AG04449 (cell line): Measurements from ENCODE around the gene USE1.
A peak's percentile ranks its signal among the peaks of the same experiment; 100 is the strongest.

Experiments
- CTCF ChIA-PET: fragments of 350-600 bp; formaldehyde crosslinking; extraction: SDS; loops from one replicate; lab custom pipeline; 2021; ENCODE audit warnings: antibody characterized with exemption; lab: Yijun Ruan, JAX
- POLR2A ChIA-PET: fragments of 400-600, 350-600 bp; formaldehyde crosslinking; extraction: SDS; loops from one replicate; lab custom pipeline; 2020; ENCODE audit warnings: antibody characterized with exemption, inconsistent platforms; lab: Yijun Ruan, JAX
- DNase-seq: peaks from one replicate; pipeline ENCODE4 v3.0.0-alpha.2; 2010; ENCODE audit warnings: low read depth, low spot score
- H3K4me3 ChIP-seq: 2 replicates; pipeline ENCODE4 v1.5.1; 2011; ENCODE audit warnings: low read depth, mild to moderate bottlenecking, control low read depth, low read length
- TF ChIP-seq, protein P1 (sequence below): IDR thresholded peaks from one replicate; pipeline ENCODE4 v1.5.1; 2011; ENCODE audit warnings: mild to moderate bottlenecking, moderate library complexity, low read length, control low read depth, inconsistent platforms; ENCODE audit not compliant: insufficient read depth; ENCODE audit errors: missing control alignments

USE1 gene

DNA sequence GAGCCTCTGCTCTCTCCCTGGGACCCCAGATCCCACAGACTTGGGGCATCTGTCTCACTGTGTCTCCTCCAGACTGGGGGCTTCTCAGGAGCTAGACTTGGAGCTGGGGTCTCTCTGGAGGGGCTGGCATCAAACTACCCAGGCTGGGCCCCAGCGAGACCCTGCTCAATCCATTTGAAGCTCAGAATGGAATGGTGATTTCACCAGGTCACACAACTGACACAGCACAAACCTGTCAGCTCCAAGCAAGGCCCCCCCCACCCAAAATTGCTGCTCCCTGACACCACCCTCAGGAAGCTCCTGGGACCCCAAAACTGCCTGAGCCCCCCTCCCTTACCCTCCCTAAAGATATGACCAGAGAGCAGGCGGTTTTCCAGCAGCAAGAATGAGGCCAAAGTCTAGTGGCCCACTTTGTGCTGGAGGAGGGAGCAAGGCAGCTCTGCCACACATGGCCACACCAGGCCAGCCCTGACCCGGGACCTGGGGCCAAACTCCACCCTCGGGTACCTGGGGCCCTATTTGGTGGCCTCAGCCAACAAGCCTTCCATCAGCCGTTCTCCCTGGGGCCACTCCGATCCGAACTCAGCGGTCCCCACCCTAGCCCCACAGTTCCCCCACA is 28.2 kb downstream of the USE1 start:
- TF ChIP-seq, protein P1, sequence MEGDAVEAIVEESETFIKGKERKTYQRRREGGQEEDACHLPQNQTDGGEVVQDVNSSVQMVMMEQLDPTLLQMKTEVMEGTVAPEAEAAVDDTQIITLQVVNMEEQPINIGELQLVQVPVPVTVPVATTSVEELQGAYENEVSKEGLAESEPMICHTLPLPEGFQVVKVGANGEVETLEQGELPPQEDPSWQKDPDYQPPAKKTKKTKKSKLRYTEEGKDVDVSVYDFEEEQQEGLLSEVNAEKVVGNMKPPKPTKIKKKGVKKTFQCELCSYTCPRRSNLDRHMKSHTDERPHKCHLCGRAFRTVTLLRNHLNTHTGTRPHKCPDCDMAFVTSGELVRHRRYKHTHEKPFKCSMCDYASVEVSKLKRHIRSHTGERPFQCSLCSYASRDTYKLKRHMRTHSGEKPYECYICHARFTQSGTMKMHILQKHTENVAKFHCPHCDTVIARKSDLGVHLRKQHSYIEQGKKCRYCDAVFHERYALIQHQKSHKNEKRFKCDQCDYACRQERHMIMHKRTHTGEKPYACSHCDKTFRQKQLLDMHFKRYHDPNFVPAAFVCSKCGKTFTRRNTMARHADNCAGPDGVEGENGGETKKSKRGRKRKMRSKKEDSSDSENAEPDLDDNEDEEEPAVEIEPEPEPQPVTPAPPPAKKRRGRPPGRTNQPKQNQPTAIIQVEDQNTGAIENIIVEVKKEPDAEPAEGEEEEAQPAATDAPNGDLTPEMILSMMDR, result no peak
- no peak for DNase-seq
- CTCF ChIA-PET, result interaction anchor here (0.8 to 2.6 kb wide), 4 partner anchors 8 to 176 kb away, joined by 3 to 12 read pairs (median 6); no protein-coding TSS in a partner anchor
- POLR2A ChIA-PET, result interaction anchor here (2.7 kb wide), 1 partner anchor 17 kb away, joined by 11 read pairs; the partner anchor contains the start of gene OCEL1
- peak overlapping the region; percentile 82 for H3K4me3 ChIP-seq

DNA sequence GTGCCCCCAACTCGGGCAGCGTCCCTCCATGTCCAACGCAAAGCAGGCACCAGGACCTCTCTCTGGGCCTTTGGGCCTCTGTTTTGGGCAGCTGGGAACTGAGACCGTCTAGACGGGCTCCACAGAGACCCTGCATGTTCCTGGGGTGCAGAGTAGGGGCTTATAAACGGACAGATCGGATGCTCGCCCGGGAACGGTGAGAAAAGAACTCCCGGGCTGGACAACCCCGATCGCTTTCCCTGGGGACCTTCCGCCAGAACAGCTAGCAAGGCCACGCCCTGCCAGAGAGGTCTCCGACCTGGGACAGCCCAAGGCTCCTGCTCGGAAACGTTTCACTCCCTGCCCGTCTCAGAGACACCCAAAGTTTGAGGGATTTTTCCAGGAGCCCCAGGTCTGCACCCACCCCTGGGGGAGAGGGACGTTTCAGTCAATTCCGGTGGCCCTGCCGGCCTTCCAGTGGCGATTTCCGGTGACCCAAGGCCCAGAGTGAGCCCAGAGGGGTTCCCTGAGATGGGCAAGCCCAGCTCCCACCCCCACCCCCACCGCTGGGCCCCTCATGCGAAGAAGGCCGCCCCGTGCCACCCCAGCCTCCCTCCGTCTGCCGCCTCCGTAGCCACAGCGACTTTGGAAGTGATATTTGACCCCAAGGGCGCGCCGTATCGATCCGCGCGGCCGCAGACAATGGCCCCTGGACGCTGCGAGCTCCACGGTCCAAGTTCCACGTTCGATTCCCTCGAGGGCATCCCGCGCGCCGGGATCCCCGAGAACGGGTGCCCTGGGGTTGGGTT is 28.9 kb downstream of the USE1 start:
- H3K4me3 ChIP-seq, result peak overlapping the region; percentile 82
- TF ChIP-seq, protein P1, result no peak
- ChIA-PET CTCF (interaction anchor here (1.5 to 2.6 kb wide), 2 partner anchors 9 to 17 kb away, joined by 4 to 12 read pairs; no protein-coding TSS in a partner anchor), POLR2A (interaction anchor here (2.7 kb wide), 1 partner anchor 17 kb away, joined by 11 read pairs; the partner anchor contains the start of gene OCEL1)
- no peak for DNase-seq

DNA sequence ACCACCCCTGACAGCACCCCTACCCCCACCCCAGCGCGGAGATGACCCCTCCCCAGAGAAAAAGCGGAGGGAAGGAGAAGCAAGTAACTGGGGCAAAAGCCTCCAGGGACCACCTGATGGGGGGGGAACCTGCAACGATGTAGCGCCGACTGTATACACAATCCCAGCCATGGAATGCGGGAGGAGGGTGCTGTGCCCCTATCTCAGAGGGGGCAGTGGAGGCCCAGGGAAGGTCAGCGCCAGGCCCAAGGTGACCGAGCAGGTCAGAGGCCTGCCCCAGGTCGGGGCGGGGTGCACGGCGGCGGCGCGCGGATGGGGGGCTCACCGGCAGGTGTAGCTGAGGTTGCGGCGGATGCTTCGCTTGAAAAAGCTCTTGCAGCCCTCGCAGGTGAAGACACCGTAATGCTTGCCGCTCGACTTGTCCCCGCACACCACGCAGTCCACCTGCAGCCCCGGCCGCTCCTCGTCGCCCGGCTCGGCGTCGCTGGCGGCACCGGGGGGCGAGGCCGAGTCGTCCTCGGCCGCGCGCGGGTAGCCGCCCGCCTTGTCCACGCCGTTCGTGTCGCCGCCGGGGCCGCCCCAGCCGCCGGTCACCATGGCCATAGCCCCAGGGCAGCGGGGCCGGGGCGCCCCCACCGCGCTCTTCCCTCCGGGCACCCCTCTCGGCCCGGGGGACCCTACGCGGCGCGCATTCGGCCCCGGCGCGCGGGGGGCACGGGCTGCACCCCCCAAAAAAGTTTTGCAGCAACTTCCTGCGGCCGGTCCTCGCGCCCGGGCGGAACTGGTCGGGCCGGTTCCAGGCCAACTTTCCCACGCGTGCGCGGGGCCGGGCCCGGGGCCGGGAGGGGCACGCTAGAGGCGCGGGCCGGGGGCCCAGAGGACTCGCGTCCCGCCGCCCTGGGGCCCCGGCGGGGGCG is 29.7 kb downstream of the USE1 start:
- DNase-seq, result no peak
- H3K4me3 ChIP-seq, result peak overlapping the region; percentile 82
- CTCF ChIA-PET, result interaction anchor here (1.5 to 2.6 kb wide), 2 partner anchors 10 to 16 kb away, joined by 4 to 12 read pairs; no protein-coding TSS in a partner anchor
- POLR2A ChIA-PET, result interaction anchor here (2.7 kb wide), 1 partner anchor 18 kb away, joined by 11 read pairs; the partner anchor contains the start of gene OCEL1
- TF ChIP-seq, protein P1, result no peak

DNA sequence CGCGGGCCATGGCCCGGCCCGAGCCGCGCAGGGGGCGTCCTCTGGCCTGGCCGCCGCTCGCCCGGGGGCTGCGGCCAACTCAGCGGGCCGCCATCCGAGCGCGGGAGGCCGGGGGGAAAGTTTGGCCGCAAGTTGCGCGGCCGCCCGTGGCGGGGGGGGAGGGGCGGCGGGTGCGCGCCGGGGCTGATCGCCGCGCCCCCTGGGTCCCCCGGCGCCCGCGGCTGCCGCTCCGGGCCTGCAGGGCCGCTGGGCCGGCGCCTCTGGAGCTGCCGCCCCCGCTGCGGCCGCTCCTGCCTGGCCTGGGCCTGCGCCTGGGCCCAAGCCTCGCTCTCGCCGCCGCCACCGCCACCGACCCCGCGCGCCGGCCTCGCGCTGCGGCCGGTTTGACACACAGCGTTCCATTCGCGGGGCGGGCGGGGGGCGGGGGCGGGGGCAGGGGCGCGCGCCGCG is 30.4 kb downstream of the USE1 start, which contains the start of gene NR2F6:
Gene NR2F6, minus strand, starts transcription at position 385 of the 450 bp plus-strand sequence. CDS start 699 bp downstream, outside the sequence.
- peak within 1 kb of the TSS; percentile 82 for H3K4me3 ChIP-seq
- ChIA-PET CTCF (no interaction called here), POLR2A (no interaction called here)
- DNase-seq, result no peak
- TF ChIP-seq, protein P1, result no peak

DNA sequence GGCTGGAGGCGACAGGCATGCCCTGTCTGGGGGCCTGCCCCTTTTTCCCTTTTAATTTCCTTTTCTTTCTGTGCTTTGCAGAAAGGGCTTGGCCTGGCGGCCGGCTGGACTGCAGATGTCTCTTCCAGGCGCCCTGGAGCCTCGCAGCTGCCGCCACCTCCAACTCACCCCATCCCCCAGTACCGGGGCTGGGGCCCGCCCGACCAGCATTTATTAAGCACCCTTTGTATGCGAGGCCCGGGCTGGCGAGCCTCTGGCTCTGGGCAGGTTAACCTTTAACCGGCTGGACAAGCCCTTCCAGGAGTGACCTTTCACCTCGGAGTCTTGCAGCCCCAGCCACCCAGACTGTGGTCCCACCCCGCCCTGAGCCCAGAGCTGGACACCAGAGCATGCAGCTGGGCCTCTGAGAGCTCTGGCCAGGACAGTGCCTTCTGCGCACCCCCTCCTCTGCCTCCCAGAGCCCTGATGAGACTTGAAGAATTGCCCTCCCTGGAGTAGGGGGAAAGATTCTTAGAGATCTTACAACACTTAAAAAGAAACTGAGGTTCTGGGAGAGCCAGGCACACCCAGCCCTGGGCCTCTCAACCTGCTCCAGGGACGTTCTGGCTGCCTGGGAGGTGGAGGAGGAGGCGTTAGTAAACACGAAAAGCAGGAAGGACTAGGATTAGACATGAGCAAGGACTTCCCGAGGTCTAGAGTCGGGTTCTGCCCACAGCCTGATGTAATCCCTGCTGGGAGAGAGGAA is 31.7 kb downstream of the USE1 start:
- CTCF ChIA-PET, result interaction anchor here (1.0 kb wide), 2 partner anchors 11 to 36 kb away, joined by 3 read pairs; no protein-coding TSS in a partner anchor
- H3K4me3 ChIP-seq, result no peak overlapping the region; the same call in 1 of the 2 replicates
- TF ChIP-seq, protein P1, result no peak
- no peak for DNase-seq
- POLR2A ChIA-PET, result no interaction called here
